Parathyroid adenoma (tissue), 2 donors: ENCODE data around the gene PTGDS.

Experiments used
- H2AFZ ChIP-seq: fragments of 300-600 bp; sonication (generic); one replicate; pipeline ENCODE4 v1.7.0; 2017; ENCODE audit warnings: antibody characterized with exemption, mild to moderate bottlenecking
- H3K27ac ChIP-seq: fragments of 300-600 bp; sonication (generic); one replicate; pipeline ENCODE4 v1.7.0; 2017
- H3K27me3 ChIP-seq: fragments of 300-600 bp; sonication (generic); one replicate; pipeline ENCODE4 v1.7.0; 2017; ENCODE audit warnings: low read length; ENCODE audit not compliant: control insufficient read depth, insufficient read depth
- H3K36me3 ChIP-seq: fragments of 300-600 bp; sonication (generic); one replicate; pipeline ENCODE4 v1.7.0; 2017; ENCODE audit warnings: low read length; ENCODE audit not compliant: control insufficient read depth, insufficient read depth
- H3K4me1 ChIP-seq: fragments of 300-600 bp; sonication (generic); one replicate; pipeline ENCODE4 v1.7.0; 2017; ENCODE audit warnings: control low read depth
- H3K4me2 ChIP-seq: fragments of 300-600 bp; sonication (generic); one replicate; pipeline ENCODE4 v1.7.0; 2017; ENCODE audit warnings: low read length
- H3K4me3 ChIP-seq: fragments of 300-600 bp; sonication (generic); one replicate; pipeline ENCODE4 v1.7.0; 2017; ENCODE audit warnings: low read depth, low read length
- H3K79me2 ChIP-seq: fragments of 300-600 bp; sonication (generic); one replicate; pipeline ENCODE4 v1.7.0; 2017; ENCODE audit warnings: control low read depth
- H3K9ac ChIP-seq: fragments of 300-600 bp; sonication (generic); one replicate; pipeline ENCODE4 v1.7.0; 2017; ENCODE audit warnings: mild to moderate bottlenecking
- H3K9me3 ChIP-seq: fragments of 300-600 bp; sonication (generic); one replicate; pipeline ENCODE4 v1.7.0; 2017; ENCODE audit warnings: low read length; ENCODE audit not compliant: control insufficient read depth
- TF ChIP-seq, protein P1 (sequence below): fragments of 300-600 bp; sonication (generic); IDR thresholded peaks from one replicate; pipeline ENCODE4 v1.7.0; 2017; ENCODE audit warnings: antibody characterized with exemption, mild to moderate bottlenecking
- donor health status: primary hyperparathyroidism.

Gene PTGDS

DNA sequence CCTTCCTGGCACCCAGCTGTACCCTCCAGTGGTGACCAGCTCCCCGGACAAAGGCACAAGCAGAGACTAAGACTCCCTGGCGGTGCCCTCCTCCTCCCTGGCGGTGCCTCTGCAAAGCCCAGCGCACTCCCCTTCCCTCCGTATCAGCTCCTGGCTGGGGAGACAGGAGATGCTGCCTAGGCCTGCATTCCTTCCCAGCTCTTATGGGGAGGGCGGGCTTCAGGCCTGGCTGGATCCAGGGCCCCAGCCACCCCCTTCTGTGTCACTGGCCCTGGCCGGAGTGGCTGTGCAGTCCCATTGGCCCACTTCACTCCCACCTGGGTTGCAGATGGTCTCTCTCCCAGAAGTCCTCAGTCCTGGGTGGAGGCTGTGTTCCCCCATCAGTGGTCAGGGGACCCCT, 18.8 kb upstream of the PTGDS start:
- H3K4me1 ChIP-seq = no peaks in the 10 kb centered on the region
- TF ChIP-seq, protein P1, sequence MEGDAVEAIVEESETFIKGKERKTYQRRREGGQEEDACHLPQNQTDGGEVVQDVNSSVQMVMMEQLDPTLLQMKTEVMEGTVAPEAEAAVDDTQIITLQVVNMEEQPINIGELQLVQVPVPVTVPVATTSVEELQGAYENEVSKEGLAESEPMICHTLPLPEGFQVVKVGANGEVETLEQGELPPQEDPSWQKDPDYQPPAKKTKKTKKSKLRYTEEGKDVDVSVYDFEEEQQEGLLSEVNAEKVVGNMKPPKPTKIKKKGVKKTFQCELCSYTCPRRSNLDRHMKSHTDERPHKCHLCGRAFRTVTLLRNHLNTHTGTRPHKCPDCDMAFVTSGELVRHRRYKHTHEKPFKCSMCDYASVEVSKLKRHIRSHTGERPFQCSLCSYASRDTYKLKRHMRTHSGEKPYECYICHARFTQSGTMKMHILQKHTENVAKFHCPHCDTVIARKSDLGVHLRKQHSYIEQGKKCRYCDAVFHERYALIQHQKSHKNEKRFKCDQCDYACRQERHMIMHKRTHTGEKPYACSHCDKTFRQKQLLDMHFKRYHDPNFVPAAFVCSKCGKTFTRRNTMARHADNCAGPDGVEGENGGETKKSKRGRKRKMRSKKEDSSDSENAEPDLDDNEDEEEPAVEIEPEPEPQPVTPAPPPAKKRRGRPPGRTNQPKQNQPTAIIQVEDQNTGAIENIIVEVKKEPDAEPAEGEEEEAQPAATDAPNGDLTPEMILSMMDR = no peak
- no peak overlapping the region for H3K27ac ChIP-seq

DNA sequence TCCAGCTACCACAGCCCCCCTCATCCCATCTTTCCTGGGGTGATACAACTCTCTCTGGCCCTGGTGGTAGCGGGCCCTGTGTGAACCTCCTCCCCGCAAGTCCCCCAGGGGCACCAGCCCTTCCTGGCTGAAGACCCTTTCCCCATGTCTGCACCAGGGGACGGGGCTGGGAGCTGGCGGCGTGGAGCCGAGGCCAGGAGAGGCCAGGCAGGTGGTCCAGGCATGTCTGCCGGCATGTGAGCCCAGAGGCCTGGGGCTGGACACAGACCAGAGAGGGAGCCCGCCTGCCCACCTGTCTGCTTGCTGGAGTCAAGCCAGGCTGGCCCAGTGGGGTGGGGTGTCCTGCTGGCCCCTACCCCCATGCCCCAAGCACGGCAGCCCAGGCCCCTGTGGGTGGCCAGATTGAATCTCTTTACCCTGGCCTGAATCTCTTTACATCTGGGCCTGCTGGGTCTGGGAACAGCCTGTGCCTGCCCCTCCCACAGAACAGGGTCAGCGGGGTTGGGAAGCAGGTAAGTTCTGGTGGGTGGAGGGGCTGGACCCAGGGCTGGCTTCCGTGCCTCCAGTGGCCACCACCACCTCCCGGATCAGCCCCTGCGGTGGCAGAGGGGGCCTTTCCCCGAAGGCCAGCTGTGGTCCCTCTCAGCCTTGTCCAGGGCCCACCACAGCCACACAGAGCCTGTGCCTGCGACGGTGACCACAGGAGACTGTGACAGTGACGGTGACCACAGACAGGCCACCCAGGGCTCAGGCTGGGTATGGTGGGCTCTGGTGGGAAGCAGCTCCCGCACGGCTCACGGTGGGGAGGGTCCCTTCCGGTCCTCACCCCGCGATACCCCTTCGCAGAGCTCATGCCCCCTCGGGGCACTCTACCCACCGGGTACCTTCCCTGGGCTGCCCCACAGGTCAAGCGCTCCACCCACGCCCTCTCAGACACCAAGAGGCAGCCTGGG, 18.1 kb upstream of the PTGDS start:
- Histone ChIP-seq H3K27me3 (no peaks in the 10 kb centered on the region), H3K27ac (no peak overlapping the region), H3K4me3 (no peak overlapping the region), H3K4me2 (no peak overlapping the region), H2AFZ (no peak overlapping the region), H3K79me2 (no peaks in the 10 kb centered on the region), H3K36me3 (no peaks in the 10 kb centered on the region), H3K4me1 (no peaks in the 10 kb centered on the region), H3K9ac (no peak overlapping the region), H3K9me3 (no peaks in the 10 kb centered on the region)
- TF ChIP-seq, protein P1 = no peak

More for the DNA sequence above, 18.8 kb upstream of the PTGDS start:
- Histone ChIP-seq H3K9ac (no peak overlapping the region), H3K4me2 (no peak overlapping the region), H3K4me3 (no peak overlapping the region), H3K9me3 (no peaks in the 10 kb centered on the region), H3K27me3 (no peaks in the 10 kb centered on the region), H2AFZ (no peak overlapping the region), H3K79me2 (no peaks in the 10 kb centered on the region), H3K36me3 (no peaks in the 10 kb centered on the region)

DNA sequence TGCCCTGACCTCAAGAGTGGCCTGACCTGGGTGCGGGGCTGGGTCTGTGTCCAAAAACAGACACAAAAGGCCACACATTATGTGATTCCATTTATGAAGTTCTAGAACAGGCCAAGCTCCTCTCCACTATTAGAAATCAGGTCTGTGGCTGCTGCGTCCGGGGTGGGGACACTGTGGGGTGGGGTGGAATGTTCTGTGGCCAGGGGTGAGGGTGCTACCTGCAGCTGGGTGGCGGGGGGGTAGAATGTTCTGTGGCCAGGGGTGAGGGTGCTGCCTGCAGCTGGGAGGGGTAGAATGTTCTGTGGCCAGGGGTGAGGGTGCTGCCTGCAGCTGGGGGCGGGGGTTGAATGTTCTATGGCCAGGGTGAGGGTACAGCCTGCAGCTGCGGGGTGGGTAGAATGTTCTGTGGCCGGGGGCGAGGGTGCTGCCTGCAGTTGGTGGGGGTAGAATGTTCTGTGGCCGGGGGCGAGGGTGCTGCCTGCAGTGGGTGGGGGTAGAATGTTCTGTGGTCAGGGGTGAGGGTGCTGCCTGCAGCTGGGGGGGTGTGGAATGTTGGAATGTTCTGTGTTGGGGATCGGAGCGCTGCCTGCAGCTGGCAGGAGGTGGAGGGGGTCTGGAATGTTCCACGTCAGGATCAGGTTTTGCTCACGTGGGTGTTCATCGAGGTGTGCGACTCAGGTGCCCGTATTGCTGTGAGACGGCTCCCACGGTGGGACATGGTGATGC, 16.9 kb upstream of the PTGDS start:
- no peaks in the 10 kb centered on the region for H3K79me2 ChIP-seq
- TF ChIP-seq, protein P1 = no peak
- no peak overlapping the region for H3K27ac ChIP-seq
- no peak overlapping the region for H2AFZ ChIP-seq
- no peak overlapping the region for H3K4me3 ChIP-seq
- no peak overlapping the region for H3K9ac ChIP-seq
- H3K4me1 ChIP-seq = no peaks in the 10 kb centered on the region
- no peaks in the 10 kb centered on the region for H3K36me3 ChIP-seq
- H3K4me2 ChIP-seq = no peak overlapping the region
- no peaks in the 10 kb centered on the region for H3K27me3 ChIP-seq
- no peaks in the 10 kb centered on the region for H3K9me3 ChIP-seq

DNA sequence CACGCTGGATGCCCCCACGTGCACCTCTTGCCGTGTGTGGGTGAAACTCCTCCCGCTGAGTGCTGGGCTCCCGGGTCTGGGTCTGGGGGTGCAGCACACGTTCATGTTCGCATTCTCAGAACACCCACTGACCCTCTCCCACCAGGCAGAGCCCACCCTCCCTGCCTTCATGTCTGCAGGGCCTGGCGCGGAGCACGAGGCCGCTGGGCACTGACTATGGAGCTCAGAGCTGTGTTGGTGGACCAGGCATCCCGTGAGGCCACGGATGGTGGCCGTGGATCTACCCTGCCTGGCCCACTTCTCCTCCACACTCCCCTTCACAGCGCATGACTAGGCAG, 16.4 kb upstream of the PTGDS start:
- H3K27ac ChIP-seq = no peak overlapping the region
- no peak overlapping the region for H3K4me3 ChIP-seq
- TF ChIP-seq, protein P1 = no peak
- H3K27me3 ChIP-seq = no peaks in the 10 kb centered on the region
- no peaks in the 10 kb centered on the region for H3K79me2 ChIP-seq
- no peaks in the 10 kb centered on the region for H3K9me3 ChIP-seq
- no peak overlapping the region for H3K9ac ChIP-seq
- no peaks in the 10 kb centered on the region for H3K36me3 ChIP-seq
- H3K4me2 ChIP-seq = no peak overlapping the region
- no peak overlapping the region for H2AFZ ChIP-seq
- H3K4me1 ChIP-seq = no peaks in the 10 kb centered on the region
